ENCODE measurements around the gene OPA3. TPM values are rescaled to one million over a fixed set of nuclear protein-coding genes. Genes with fewer than 3 reads are reported as not detected.

The OPA3 gene
- total RNA-seq, 2 donors from 2014 or later: 12.9 to 15.4 TPM

DNA sequence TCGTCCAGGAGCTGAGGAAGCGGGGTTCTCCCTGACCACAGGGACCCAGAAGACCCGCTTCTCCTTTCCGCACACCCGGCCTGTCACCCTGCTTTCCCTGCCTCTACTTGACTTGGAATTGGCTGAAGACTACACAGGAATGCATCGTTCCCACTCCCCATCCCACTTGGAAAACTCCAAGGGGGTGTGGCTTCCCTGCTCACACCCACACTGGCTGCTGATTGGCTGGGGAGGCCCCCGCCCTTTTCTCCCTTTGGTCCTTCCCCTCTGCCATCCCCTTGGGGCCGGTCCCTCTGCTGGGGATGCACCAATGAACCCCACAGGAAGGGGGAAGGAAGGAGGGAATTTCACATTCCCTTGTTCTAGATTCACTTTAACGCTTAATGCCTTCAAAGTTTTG lies 58.5 kb downstream of the OPA3 start:
- DNase-seq: peak; percentile 94
- Mint-ChIP-seq H3K4me3 (no peak overlapping the region), H3K4me1 (peaks cover 4% of the 10 kb centered on the region), H3K36me3 (ENCODE audit: low read depth) (peaks cover 46% of the 10 kb centered on the region), H3K27ac (no peak overlapping the region), H3K27me3 (ENCODE audit: insufficient read depth) (peaks cover 15% of the 10 kb centered on the region), H3K9me3 (peaks cover 2% of the 10 kb centered on the region)
- peaks cover 72% of the 10 kb centered on the region for H3K36me3 ChIP-seq (ENCODE audit: control insufficient read depth, insufficient read depth, low read length)
- WGBS, 2 experiments (ENCODE audit: insufficient coverage in 1 of 2, insufficient read length in 1 of 2): 94 to 100% methylated on average over 4 to 6 of the region's 9 CpGs
- H3K9me3 ChIP-seq (ENCODE audit: control insufficient read depth, low read length): peaks cover 2% of the 10 kb centered on the region
- H3K9ac ChIP-seq (ENCODE audit: extremely low read depth, low read length, poor library complexity, severe bottlenecking): no peak overlapping the region
- no peak overlapping the region for H3K27ac ChIP-seq (ENCODE audit: low read depth, low read length)
- TF ChIP-seq, protein P1, sequence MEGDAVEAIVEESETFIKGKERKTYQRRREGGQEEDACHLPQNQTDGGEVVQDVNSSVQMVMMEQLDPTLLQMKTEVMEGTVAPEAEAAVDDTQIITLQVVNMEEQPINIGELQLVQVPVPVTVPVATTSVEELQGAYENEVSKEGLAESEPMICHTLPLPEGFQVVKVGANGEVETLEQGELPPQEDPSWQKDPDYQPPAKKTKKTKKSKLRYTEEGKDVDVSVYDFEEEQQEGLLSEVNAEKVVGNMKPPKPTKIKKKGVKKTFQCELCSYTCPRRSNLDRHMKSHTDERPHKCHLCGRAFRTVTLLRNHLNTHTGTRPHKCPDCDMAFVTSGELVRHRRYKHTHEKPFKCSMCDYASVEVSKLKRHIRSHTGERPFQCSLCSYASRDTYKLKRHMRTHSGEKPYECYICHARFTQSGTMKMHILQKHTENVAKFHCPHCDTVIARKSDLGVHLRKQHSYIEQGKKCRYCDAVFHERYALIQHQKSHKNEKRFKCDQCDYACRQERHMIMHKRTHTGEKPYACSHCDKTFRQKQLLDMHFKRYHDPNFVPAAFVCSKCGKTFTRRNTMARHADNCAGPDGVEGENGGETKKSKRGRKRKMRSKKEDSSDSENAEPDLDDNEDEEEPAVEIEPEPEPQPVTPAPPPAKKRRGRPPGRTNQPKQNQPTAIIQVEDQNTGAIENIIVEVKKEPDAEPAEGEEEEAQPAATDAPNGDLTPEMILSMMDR (conservative IDR thresholded peaks at IDR 0.05): no peak
- H3K27me3 ChIP-seq (ENCODE audit: control insufficient read depth, insufficient read depth, low read length, poor library complexity, severe bottlenecking): no peaks in the 10 kb centered on the region
- no peak overlapping the region for H3K4me3 ChIP-seq (ENCODE audit: low read length)
- H3K4me1 ChIP-seq (ENCODE audit: control insufficient read depth, insufficient read depth, low read length): no peaks in the 10 kb centered on the region

DNA sequence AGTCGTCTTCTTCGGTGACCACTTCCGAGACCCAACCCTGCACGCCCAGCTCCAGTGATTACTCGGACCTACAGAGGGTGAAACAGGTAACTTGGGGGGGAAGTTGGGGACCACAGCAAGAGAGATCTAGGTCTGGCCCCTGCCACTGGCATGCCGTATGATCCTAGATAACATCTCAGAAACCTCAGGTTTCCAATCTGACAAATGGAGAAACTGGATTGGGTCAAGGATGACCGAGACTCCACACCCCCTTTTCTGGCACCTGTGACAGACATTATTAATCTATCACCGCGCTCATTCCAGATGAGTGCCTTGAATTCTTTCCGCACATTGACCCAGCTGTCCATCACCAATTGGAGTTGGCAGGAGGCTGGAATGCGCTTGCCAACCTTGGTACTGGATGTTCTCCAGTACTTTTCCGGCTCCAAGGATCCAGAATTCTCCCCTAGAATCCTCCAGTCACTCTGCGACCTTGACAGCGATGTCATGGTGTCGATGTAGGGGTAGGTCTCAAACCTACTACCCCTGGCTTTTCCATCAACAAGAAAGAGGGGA lies 60.0 kb downstream of the OPA3 start:
- Mint-ChIP-seq H3K27me3 (ENCODE audit: insufficient read depth) (peaks cover 7% of the 10 kb centered on the region), H3K4me1 (peaks cover 4% of the 10 kb centered on the region), H3K36me3 (ENCODE audit: low read depth) (peaks cover 53% of the 10 kb centered on the region), H3K4me3 (no peak overlapping the region), H3K9me3 (no peaks in the 10 kb centered on the region), H3K27ac (no peak overlapping the region)
- H3K27me3 ChIP-seq (ENCODE audit: control insufficient read depth, insufficient read depth, low read length, poor library complexity, severe bottlenecking): no peaks in the 10 kb centered on the region
- H3K36me3 ChIP-seq (ENCODE audit: control insufficient read depth, insufficient read depth, low read length): peaks cover 84% of the 10 kb centered on the region
- 96% methylated on average over 10 to 15 of the region's 15 CpGs for WGBS, 2 experiments (ENCODE audit: insufficient coverage in 1 of 2, insufficient read length in 1 of 2)
- H3K4me1 ChIP-seq (ENCODE audit: control insufficient read depth, insufficient read depth, low read length): no peaks in the 10 kb centered on the region
- no peak overlapping the region for H3K27ac ChIP-seq (ENCODE audit: low read depth, low read length)
- no peak for DNase-seq
- TF ChIP-seq, protein P1 (conservative IDR thresholded peaks at IDR 0.05): no peak
- no peaks in the 10 kb centered on the region for H3K9me3 ChIP-seq (ENCODE audit: control insufficient read depth, low read length)
- H3K4me3 ChIP-seq (ENCODE audit: low read length): no peak overlapping the region
- H3K9ac ChIP-seq (ENCODE audit: extremely low read depth, low read length, poor library complexity, severe bottlenecking): no peak overlapping the region

DNA sequence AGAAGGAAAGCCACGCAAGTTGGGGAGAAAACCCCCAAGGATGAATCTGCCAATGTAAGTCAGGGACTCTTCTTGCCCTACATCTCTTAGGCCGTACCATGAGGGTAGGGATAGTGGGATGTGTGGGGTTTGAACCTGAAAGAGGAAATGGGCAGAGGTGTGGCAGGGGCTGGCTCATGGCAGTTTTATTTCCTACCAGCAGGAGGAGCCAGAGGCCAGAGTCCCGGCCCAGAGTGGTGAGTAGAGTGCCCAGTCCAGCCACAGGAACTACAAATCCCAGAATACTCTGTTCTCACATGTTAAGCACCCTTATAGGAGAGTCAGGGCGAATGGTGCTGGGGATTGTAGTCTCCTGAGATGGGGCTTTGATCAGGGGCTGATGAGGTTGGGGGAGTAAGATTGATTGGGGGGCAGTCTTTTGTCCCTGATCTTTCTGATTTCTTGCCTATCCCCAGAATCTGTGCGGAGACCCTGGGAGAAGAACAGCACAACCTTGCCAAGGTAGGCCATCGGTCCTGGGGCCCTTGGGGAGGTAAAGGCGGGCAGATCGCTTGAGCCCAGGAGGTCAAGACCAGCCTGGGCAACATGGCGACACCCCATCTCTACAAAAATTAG lies 60.9 kb downstream of the OPA3 start:
- H3K27me3 ChIP-seq (ENCODE audit: control insufficient read depth, insufficient read depth, low read length, poor library complexity, severe bottlenecking): no peaks in the 10 kb centered on the region
- no peak overlapping the region for H3K4me3 ChIP-seq (ENCODE audit: low read length)
- TF ChIP-seq, protein P1 (conservative IDR thresholded peaks at IDR 0.05): peak; percentile 91
- H3K4me1 ChIP-seq (ENCODE audit: control insufficient read depth, insufficient read depth, low read length): no peaks in the 10 kb centered on the region
- H3K9me3 Mint-ChIP-seq: no peaks in the 10 kb centered on the region
- no peak overlapping the region for H3K4me3 Mint-ChIP-seq
- WGBS, 2 experiments (ENCODE audit: insufficient coverage in 1 of 2, insufficient read length in 1 of 2): 59 to 83% methylated on average over 3 to 9 of the region's 9 CpGs
- no peak overlapping the region for H3K9ac ChIP-seq (ENCODE audit: extremely low read depth, low read length, poor library complexity, severe bottlenecking)
- H3K27me3 Mint-ChIP-seq (ENCODE audit: insufficient read depth): peaks cover under 1% of the 10 kb centered on the region
- H3K4me1 Mint-ChIP-seq: peaks cover 4% of the 10 kb centered on the region
- no peaks in the 10 kb centered on the region for H3K9me3 ChIP-seq (ENCODE audit: control insufficient read depth, low read length)
- peaks cover 84% of the 10 kb centered on the region for H3K36me3 ChIP-seq (ENCODE audit: control insufficient read depth, insufficient read depth, low read length)
- DNase-seq: peak; percentile 94
- H3K27ac ChIP-seq (ENCODE audit: low read depth, low read length): no peak overlapping the region
- H3K36me3 Mint-ChIP-seq (ENCODE audit: low read depth): peaks cover 53% of the 10 kb centered on the region
- H3K27ac Mint-ChIP-seq: peak overlapping the region; percentile 77

Data from endodermal cell (in vitro differentiated cells).